Uterus (tissue), 2 donors: ENCODE measurements around the gene SLC38A8.

Experiments
- POLR2A ChIP-seq, 2 donors: fragments of 450-650 bp; IDR thresholded peaks; one replicate each; pipeline ENCODE4 v1.6.1; 2016; ENCODE audit warnings: antibody characterized with exemption in 2 of 2, mild to moderate bottlenecking in 1 of 2, moderate library complexity in 1 of 2
- TF ChIP-seq, protein P1 (sequence below), 4 experiments: fragments of 200-600 bp in 2 of 4; fragments of 450-650 bp in 2 of 4; sonication (generic) in 2 of 4; IDR thresholded peaks; one replicate each; pipeline ENCODE4 v1.5.1; 2016 to 2019; ENCODE audit warnings: antibody characterized with exemption in 4 of 4, mild to moderate bottlenecking in 2 of 4, moderate library complexity in 1 of 4

GRCh38 chr16:84013787-84014569 is 28.6 kb downstream of the SLC38A8 start:
- TF ChIP-seq, protein P1, sequence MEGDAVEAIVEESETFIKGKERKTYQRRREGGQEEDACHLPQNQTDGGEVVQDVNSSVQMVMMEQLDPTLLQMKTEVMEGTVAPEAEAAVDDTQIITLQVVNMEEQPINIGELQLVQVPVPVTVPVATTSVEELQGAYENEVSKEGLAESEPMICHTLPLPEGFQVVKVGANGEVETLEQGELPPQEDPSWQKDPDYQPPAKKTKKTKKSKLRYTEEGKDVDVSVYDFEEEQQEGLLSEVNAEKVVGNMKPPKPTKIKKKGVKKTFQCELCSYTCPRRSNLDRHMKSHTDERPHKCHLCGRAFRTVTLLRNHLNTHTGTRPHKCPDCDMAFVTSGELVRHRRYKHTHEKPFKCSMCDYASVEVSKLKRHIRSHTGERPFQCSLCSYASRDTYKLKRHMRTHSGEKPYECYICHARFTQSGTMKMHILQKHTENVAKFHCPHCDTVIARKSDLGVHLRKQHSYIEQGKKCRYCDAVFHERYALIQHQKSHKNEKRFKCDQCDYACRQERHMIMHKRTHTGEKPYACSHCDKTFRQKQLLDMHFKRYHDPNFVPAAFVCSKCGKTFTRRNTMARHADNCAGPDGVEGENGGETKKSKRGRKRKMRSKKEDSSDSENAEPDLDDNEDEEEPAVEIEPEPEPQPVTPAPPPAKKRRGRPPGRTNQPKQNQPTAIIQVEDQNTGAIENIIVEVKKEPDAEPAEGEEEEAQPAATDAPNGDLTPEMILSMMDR (IDR thresholded peaks at IDR 0.05) = no peak
- TF ChIP-seq POLR2A (IDR thresholded peaks at IDR 0.05) = no peak
